Mesenchymal stem cell (in vitro differentiated cells and primary cell): ENCODE results near the gene UXS1.
A peak's percentile ranks its signal among the peaks of the same experiment; 100 is the strongest.

Experiments used
- DNase-seq: peaks from one replicate; pipeline ENCODE4 v3.0.0-alpha.2; 2013
- H2AFZ ChIP-seq: one replicate; pipeline ENCODE4 v1.6.1; 2013; ENCODE audit warnings: low read depth, mild to moderate bottlenecking, control low read depth, inconsistent platforms, low read length, moderate library complexity
- H2AK5ac ChIP-seq: 2 replicates; pipeline ENCODE4 v1.6.1; 2013; ENCODE audit warnings: low read length, moderate library complexity, mild to moderate bottlenecking, inconsistent platforms; ENCODE audit not compliant: severe bottlenecking
- H2BK120ac ChIP-seq: one replicate; pipeline ENCODE4 v1.6.1; 2013; ENCODE audit warnings: low read depth, mild to moderate bottlenecking, inconsistent platforms, low read length, moderate library complexity
- H2BK12ac ChIP-seq, 2 experiments: one replicate each; pipeline ENCODE4 v1.6.1; 2013; ENCODE audit warnings: inconsistent platforms in 2 of 2, low read length in 2 of 2, mild to moderate bottlenecking in 2 of 2, moderate library complexity in 2 of 2, control low read depth in 1 of 2
- H2BK15ac ChIP-seq: one replicate; pipeline ENCODE4 v1.6.1; 2013; ENCODE audit warnings: mild to moderate bottlenecking, low read depth, inconsistent platforms; ENCODE audit not compliant: poor library complexity, severe bottlenecking
- H2BK5ac ChIP-seq: 2 replicates; pipeline ENCODE4 v1.6.1; 2013; ENCODE audit warnings: low read depth, mild to moderate bottlenecking, low read length, control low read depth, inconsistent platforms; ENCODE audit not compliant: poor library complexity, severe bottlenecking
- H3K14ac ChIP-seq, 2 experiments: one replicate each; pipeline ENCODE4 v1.6.1; 2013; ENCODE audit warnings: inconsistent platforms in 2 of 2, low read length in 2 of 2, control low read depth in 1 of 2, mild to moderate bottlenecking in 1 of 2, moderate library complexity in 1 of 2
- H3K18ac ChIP-seq, 2 experiments: one replicate each; pipeline ENCODE4 v1.6.1; 2013; ENCODE audit warnings: inconsistent platforms in 2 of 2, low read length in 2 of 2, control low read depth in 1 of 2, low read depth in 1 of 2, mild to moderate bottlenecking in 1 of 2
- H3K23ac ChIP-seq, 2 experiments: one replicate each; pipeline ENCODE4 v1.6.1; 2013; ENCODE audit warnings: inconsistent platforms in 2 of 2, low read length in 2 of 2, mild to moderate bottlenecking in 2 of 2, moderate library complexity in 2 of 2, control low read depth in 1 of 2
- H3K27ac ChIP-seq: 2 replicates; pipeline ENCODE4 v1.5.1; 2013; ENCODE audit warnings: mild to moderate bottlenecking, moderate library complexity, low read length, control low read depth, inconsistent platforms; ENCODE audit not compliant: poor library complexity, severe bottlenecking
- H3K27me3 ChIP-seq, 2 experiments: 2 replicates each; pipeline versions ENCODE4 v1.6.1 to v1.7.0; 2013; ENCODE audit warnings: low read length in 2 of 2, mild to moderate bottlenecking in 2 of 2, moderate library complexity in 2 of 2, control low read depth in 1 of 2, inconsistent platforms in 1 of 2; ENCODE audit not compliant: control insufficient read depth in 1 of 2, insufficient read depth in 1 of 2
- H3K36me3 ChIP-seq, 2 experiments: 2 replicates each; pipeline versions ENCODE4 v1.6.1 to v1.7.0; 2013; ENCODE audit warnings: low read length in 2 of 2, control low read depth in 1 of 2, inconsistent platforms in 1 of 2, low read depth in 1 of 2, mild to moderate bottlenecking in 1 of 2; ENCODE audit not compliant: insufficient read depth in 2 of 2, control insufficient read depth in 1 of 2
- H3K4ac ChIP-seq, 2 experiments: one replicate each; pipeline ENCODE4 v1.6.1; 2013; ENCODE audit warnings: inconsistent platforms in 2 of 2, low read length in 2 of 2, mild to moderate bottlenecking in 2 of 2, moderate library complexity in 2 of 2, control low read depth in 1 of 2, low read depth in 1 of 2
- H3K4me1 ChIP-seq: 2 replicates; pipeline ENCODE4 v1.6.1; 2013; ENCODE audit warnings: low read depth, low read length, control low read depth; ENCODE audit not compliant: control insufficient read depth, insufficient read depth
- H3K4me2 ChIP-seq: 2 replicates; pipeline ENCODE4 v1.6.1; 2013; ENCODE audit warnings: low read length, mild to moderate bottlenecking, inconsistent platforms; ENCODE audit not compliant: poor library complexity, severe bottlenecking
- H3K4me3 ChIP-seq, 2 experiments: 2 replicates each; pipeline versions ENCODE4 v1.5.1 to v1.7.0; 2013; ENCODE audit warnings: low read length in 2 of 2, mild to moderate bottlenecking in 2 of 2, control low read depth in 1 of 2, low read depth in 1 of 2; ENCODE audit not compliant: insufficient read depth in 1 of 2
- H3K79me1 ChIP-seq: replicated peaks from 2 replicates; pipeline ENCODE4 v1.6.1; 2013; ENCODE audit warnings: mild to moderate bottlenecking, control low read depth, low read length, inconsistent platforms; ENCODE audit not compliant: poor library complexity, severe bottlenecking
- H3K9ac ChIP-seq: 2 replicates; pipeline ENCODE4 v1.7.0; 2013; ENCODE audit warnings: mild to moderate bottlenecking, low read length, moderate library complexity
- H3K9me3 ChIP-seq: 2 replicates; pipeline ENCODE4 v1.7.0; 2013; ENCODE audit warnings: mild to moderate bottlenecking, low read length; ENCODE audit not compliant: control insufficient read depth
- H4K8ac ChIP-seq: one replicate; pipeline ENCODE4 v1.6.1; 2013; ENCODE audit warnings: inconsistent platforms, mild to moderate bottlenecking, low read length, moderate library complexity
- H4K91ac ChIP-seq: one replicate; pipeline ENCODE4 v1.6.1; 2013; ENCODE audit warnings: mild to moderate bottlenecking, low read length, inconsistent platforms
- WGBS: methylation state at CpG from one replicate; pipeline ENCODE4 v1.1.7; 2013; ENCODE audit warnings: mixed read lengths; 5-methylcytosine and 5-hydroxymethylcytosine counted together

UXS1 gene

DNA sequence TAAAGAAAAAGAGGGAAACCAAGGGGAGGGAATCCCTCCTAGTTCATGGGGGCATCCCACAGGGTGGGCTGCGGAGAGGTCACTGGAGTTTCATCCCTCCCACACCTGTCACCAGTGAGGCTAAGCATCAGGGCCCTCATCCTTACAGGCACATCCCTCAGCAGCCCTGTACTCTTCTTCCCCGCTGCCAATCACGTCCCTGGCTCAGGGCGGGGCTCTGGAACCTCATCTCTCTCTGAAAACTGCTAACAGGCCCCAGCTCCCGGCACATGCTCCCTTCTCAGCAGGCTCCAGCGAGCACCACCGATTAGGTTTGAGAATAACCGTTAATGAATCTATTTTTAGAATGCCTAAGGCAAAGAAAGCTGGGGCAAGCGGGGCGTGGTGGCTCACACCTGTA is 13.0 kb downstream of the UXS1 start:
- H3K4me2 ChIP-seq, result no peak overlapping the region
- no peaks in the 10 kb centered on the region for H3K27me3 ChIP-seq
- no peak overlapping the region for H2BK12ac ChIP-seq
- no peak overlapping the region for H3K14ac ChIP-seq
- no peak overlapping the region for H3K4ac ChIP-seq
- no peak overlapping the region for H3K23ac ChIP-seq
- no peak overlapping the region for H4K91ac ChIP-seq
- WGBS, result 95% methylated on average over 10 of the region's 10 CpGs
- H3K4me3 ChIP-seq, result no peak overlapping the region
- no peak overlapping the region for H3K18ac ChIP-seq
- H2BK120ac ChIP-seq, result no peak overlapping the region
- no peak overlapping the region for H2BK5ac ChIP-seq
- H4K8ac ChIP-seq, result peak overlapping the region; percentile 30
- no peak overlapping the region for H2AFZ ChIP-seq
- no peak for DNase-seq
- no peak overlapping the region for H2AK5ac ChIP-seq
- peaks cover 0 to 13% of the 10 kb centered on the region in 2 experiments for H3K36me3 ChIP-seq
- H3K4me1 ChIP-seq, result peaks cover 12% of the 10 kb centered on the region
- peak overlapping the region; percentile 54 for H2BK15ac ChIP-seq
- no peak overlapping the region for H3K9ac ChIP-seq
- no peaks in the 10 kb centered on the region for H3K9me3 ChIP-seq
- H3K27ac ChIP-seq, result no peak overlapping the region
- peaks cover 25% of the 10 kb centered on the region for H3K79me1 ChIP-seq

DNA sequence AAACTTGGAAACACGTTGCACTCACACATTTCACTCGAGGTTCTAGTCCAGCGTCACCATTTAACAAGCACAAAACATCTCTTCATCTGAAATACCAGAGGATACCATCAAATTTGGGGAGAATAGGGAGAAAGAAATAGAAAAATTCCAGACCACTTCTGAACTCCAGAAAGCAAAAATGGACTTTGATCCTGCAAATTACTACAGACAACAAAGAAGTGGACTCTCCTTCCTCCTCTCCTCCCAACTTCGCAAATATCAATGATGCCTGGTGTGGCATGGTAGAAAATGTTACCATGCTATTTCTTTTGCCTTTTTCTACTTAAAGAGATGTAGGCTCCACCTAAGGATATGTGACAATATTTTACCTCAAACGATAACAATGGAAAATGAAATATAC is 13.5 kb downstream of the UXS1 start:
- no peak for DNase-seq
- Histone ChIP-seq H2BK15ac (no peak overlapping the region), H3K4ac (no peak overlapping the region), H2AK5ac (no peak overlapping the region), H3K9me3 (no peaks in the 10 kb centered on the region), H3K4me3 (no peak overlapping the region), H3K4me1 (peaks cover 12% of the 10 kb centered on the region), H3K14ac (no peak overlapping the region), H4K8ac (no peak overlapping the region), H2BK5ac (no peak overlapping the region), H4K91ac (no peak overlapping the region), H3K9ac (no peak overlapping the region), H3K4me2 (no peak overlapping the region), H3K27ac (no peak overlapping the region), H3K18ac (no peak overlapping the region), H2BK12ac (no peak overlapping the region), H3K36me3 (peaks cover 0 to 13% of the 10 kb centered on the region in 2 experiments), H3K79me1 (peaks cover 30% of the 10 kb centered on the region), H3K27me3 (no peaks in the 10 kb centered on the region), H2AFZ (no peak overlapping the region), H2BK120ac (no peak overlapping the region), H3K23ac (no peak overlapping the region)
- 97% methylated on average over 3 of the region's 5 CpGs for WGBS

DNA sequence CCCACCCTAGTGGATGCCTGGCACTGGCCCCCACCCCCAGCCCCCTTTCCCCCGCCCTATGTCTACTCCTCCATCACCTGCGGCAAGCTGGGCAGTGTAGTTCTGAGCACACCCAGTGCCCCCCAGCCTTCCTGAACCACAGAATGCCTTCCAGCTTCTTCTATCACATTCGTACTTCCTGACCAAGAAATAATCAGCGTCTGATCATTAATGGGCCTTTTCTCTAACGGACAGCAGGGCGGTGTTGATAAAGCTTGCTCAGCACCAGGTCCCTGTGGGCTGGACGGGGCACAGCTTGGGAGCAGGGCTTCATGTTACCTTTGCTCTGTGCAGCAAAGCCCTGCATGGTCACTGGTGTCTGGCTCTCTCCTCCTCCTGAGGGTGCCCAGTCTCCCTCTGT is 15.4 kb downstream of the UXS1 start:
- Histone ChIP-seq H3K27ac (no peak overlapping the region), H2AK5ac (no peak overlapping the region), H2BK5ac (no peak overlapping the region), H3K9me3 (no peaks in the 10 kb centered on the region), H3K4ac (no peak overlapping the region), H2AFZ (no peak overlapping the region), H2BK12ac (no peak overlapping the region), H3K18ac (no peak overlapping the region), H3K9ac (no peak overlapping the region), H3K23ac (no peak overlapping the region), H3K14ac (peak overlapping the region in 1 of 2 experiments; percentile 36), H3K4me2 (no peak overlapping the region), H4K8ac (no peak overlapping the region), H3K79me1 (peaks cover 36% of the 10 kb centered on the region), H2BK15ac (no peak overlapping the region), H3K27me3 (no peaks in the 10 kb centered on the region), H3K36me3 (peaks cover 0 to 17% of the 10 kb centered on the region in 2 experiments), H2BK120ac (no peak overlapping the region), H3K4me3 (no peak overlapping the region), H4K91ac (no peak overlapping the region), H3K4me1 (peaks cover 24% of the 10 kb centered on the region)
- DNase-seq, result no peak
- 98% methylated on average over 7 of the region's 7 CpGs for WGBS

DNA sequence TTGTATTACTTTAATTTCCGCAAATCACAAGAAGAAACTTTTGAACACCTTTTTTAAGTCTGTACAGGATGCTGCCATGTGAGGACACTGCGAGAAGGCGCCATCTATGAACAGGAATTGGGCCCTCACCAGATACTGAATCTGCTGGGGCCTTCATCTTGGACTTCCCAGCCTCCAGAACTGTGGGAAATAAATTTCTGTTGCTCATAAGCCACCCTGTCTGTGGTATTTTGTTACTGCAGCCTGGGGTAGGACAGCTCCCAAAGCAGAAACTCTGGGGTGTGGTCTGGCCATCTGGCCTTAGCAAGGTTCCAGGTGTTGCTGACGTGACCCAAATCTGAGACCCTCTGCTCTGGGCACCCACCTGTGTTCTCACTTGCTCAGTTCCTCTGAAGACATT is 16.5 kb downstream of the UXS1 start:
- Histone ChIP-seq H3K9ac (no peak overlapping the region), H3K79me1 (peaks cover 41% of the 10 kb centered on the region), H3K14ac (no peak overlapping the region), H3K4ac (no peak overlapping the region), H3K4me1 (peaks cover 22% of the 10 kb centered on the region), H2BK15ac (no peak overlapping the region), H2AK5ac (no peak overlapping the region), H3K4me2 (no peak overlapping the region), H3K27me3 (no peaks in the 10 kb centered on the region), H3K18ac (no peak overlapping the region), H3K9me3 (no peaks in the 10 kb centered on the region), H3K27ac (no peak overlapping the region), H4K8ac (no peak overlapping the region), H2AFZ (no peak overlapping the region), H3K36me3 (peaks cover 0 to 17% of the 10 kb centered on the region in 2 experiments), H3K4me3 (no peak overlapping the region), H2BK12ac (no peak overlapping the region), H2BK5ac (no peak overlapping the region), H4K91ac (no peak overlapping the region), H2BK120ac (no peak overlapping the region), H3K23ac (no peak overlapping the region)
- over 99% methylated on average over 4 of the region's 4 CpGs for WGBS
- DNase-seq, result no peak
